KMS-11 (cell line): ENCODE results near the gene PLXNB2.

Experiments used
- H2AFZ ChIP-seq: fragments of 200-600 bp; sonication (generic); 2 replicates; pipeline ENCODE4 v1.6.1; 2016; ENCODE audit warnings: antibody characterized with exemption, mixed run types, low read depth
- H3K27ac ChIP-seq: fragments of 200-600 bp; sonication (generic); 2 replicates; pipeline ENCODE4 v1.6.1; 2016; ENCODE audit warnings: mild to moderate bottlenecking, mixed run types
- H3K27me3 ChIP-seq: fragments of 200-600 bp; sonication (generic); 2 replicates; pipeline ENCODE4 v1.6.1; 2017; ENCODE audit warnings: mild to moderate bottlenecking, low read depth, mixed run types, moderate library complexity; ENCODE audit not compliant: insufficient read depth
- H3K36me3 ChIP-seq: fragments of 200-600 bp; sonication (generic); 2 replicates; pipeline ENCODE4 v1.6.1; 2017; ENCODE audit warnings: mild to moderate bottlenecking, mixed run types; ENCODE audit not compliant: insufficient read depth
- H3K4me1 ChIP-seq: fragments of 200-600 bp; sonication (generic); 2 replicates; pipeline ENCODE4 v1.6.1; 2016; ENCODE audit warnings: mild to moderate bottlenecking, low read depth, mixed run types; ENCODE audit not compliant: poor library complexity, severe bottlenecking
- H3K4me2 ChIP-seq: fragments of 200-600 bp; sonication (generic); 2 replicates; pipeline ENCODE4 v1.7.0; 2016; ENCODE audit warnings: mild to moderate bottlenecking, mixed run types
- H3K4me3 ChIP-seq: fragments of 200-600 bp; sonication (generic); IDR thresholded peaks from 2 replicates; pipeline ENCODE4 v1.6.1; 2017; ENCODE audit warnings: low read depth, low read length, mixed read lengths; ENCODE audit not compliant: insufficient read depth
- H3K79me2 ChIP-seq: fragments of 200-600 bp; sonication (generic); 2 replicates; pipeline ENCODE4 v1.6.1; 2016; ENCODE audit warnings: low read depth, mixed run types; ENCODE audit not compliant: insufficient read depth
- H3K9ac ChIP-seq: fragments of 200-600 bp; sonication (generic); 2 replicates; pipeline ENCODE4 v1.6.1; 2016; ENCODE audit warnings: mild to moderate bottlenecking, mixed run types
- H4K20me1 ChIP-seq: fragments of 200-600 bp; sonication (generic); 2 replicates; pipeline ENCODE4 v1.6.1; 2016; ENCODE audit warnings: mild to moderate bottlenecking, mixed run types; ENCODE audit not compliant: insufficient read depth
- CTCF ChIP-seq: fragments of 200-600 bp; sonication (generic); conservative IDR thresholded peaks from 2 replicates; pipeline ENCODE4 v1.6.1; 2017; ENCODE audit warnings: low read depth, mild to moderate bottlenecking, antibody characterized with exemption, low read length, moderate library complexity, mixed read lengths

Gene PLXNB2

GRCh38 chr22:50278956-50279619 is 28.4 kb downstream of the PLXNB2 start:
- Histone ChIP-seq H3K4me2 (no peak overlapping the region), H2AFZ (no peak overlapping the region), H3K27ac (no peak overlapping the region), H3K4me3 (no peak overlapping the region), H3K9ac (no peak overlapping the region), H3K36me3 (no peaks in the 10 kb centered on the region), H3K4me1 (peaks cover 2% of the 10 kb centered on the region), H3K79me2 (no peaks in the 10 kb centered on the region), H4K20me1 (no peaks in the 10 kb centered on the region), H3K27me3 (no peaks in the 10 kb centered on the region)
- TF ChIP-seq CTCF: no peak

- Histone ChIP-seq H3K4me3 (no peak overlapping the region), H3K27me3 (no peaks in the 10 kb centered on the region), H3K9ac (no peak overlapping the region), H3K27ac (no peak overlapping the region), H2AFZ (no peak overlapping the region), H3K4me2 (no peak overlapping the region), H4K20me1 (no peaks in the 10 kb centered on the region), H3K79me2 (no peaks in the 10 kb centered on the region), H3K4me1 (peaks cover 4% of the 10 kb centered on the region), H3K36me3 (no peaks in the 10 kb centered on the region)
- TF ChIP-seq CTCF: no peak
Observed at GRCh38 chr22:50278461-50278860, 29.0 kb downstream of the PLXNB2 start.

GRCh38 chr22:50277761-50278160 is 29.7 kb downstream of the PLXNB2 start:
- H3K27me3 ChIP-seq: no peaks in the 10 kb centered on the region
- H3K27ac ChIP-seq: no peak overlapping the region
- no peak for TF ChIP-seq CTCF
- H4K20me1 ChIP-seq: no peaks in the 10 kb centered on the region
- H3K4me1 ChIP-seq: peaks cover 4% of the 10 kb centered on the region
- H3K4me3 ChIP-seq: no peak overlapping the region
- H2AFZ ChIP-seq: no peak overlapping the region
- H3K36me3 ChIP-seq: no peaks in the 10 kb centered on the region
- no peak overlapping the region for H3K9ac ChIP-seq
- no peak overlapping the region for H3K4me2 ChIP-seq
- no peaks in the 10 kb centered on the region for H3K79me2 ChIP-seq

- H3K27ac ChIP-seq: no peak overlapping the region
Observed at GRCh38 chr22:50276143-50276542, 31.3 kb downstream of the PLXNB2 start.

More at GRCh38 chr22:50276143-50276542, 31.3 kb downstream of the PLXNB2 start:
- Histone ChIP-seq H3K79me2 (no peaks in the 10 kb centered on the region), H3K4me1 (peaks cover 7% of the 10 kb centered on the region), H3K4me2 (no peak overlapping the region), H3K36me3 (no peaks in the 10 kb centered on the region), H2AFZ (no peak overlapping the region), H3K27me3 (no peaks in the 10 kb centered on the region), H4K20me1 (no peaks in the 10 kb centered on the region), H3K4me3 (no peak overlapping the region), H3K9ac (no peak overlapping the region)
- TF ChIP-seq CTCF: peak; percentile 87
